ENCODE data around the gene MKRN3. TPM values are rescaled to one million over a fixed set of nuclear protein-coding genes. Genes with fewer than 3 reads are reported as not detected.

The MKRN3 gene
- total and polyA plus RNA-seq, 2 experiments from 2014 or later, result not detected

GRCh38 chr15:23561914-23562313, 3.6 kb upstream of the MKRN3 start:
- peak; percentile 57 for ATAC-seq

GRCh38 chr15:23564821-23565394, 566 bp upstream of the MKRN3 start:
- ATAC-seq, result no peak
- Histone ChIP-seq H3K36me3 (ENCODE audit: insufficient read depth) (no peaks in the 10 kb centered on the region), H3K27ac (ENCODE audit: low read depth) (no peak overlapping the region), H3K79me2 (replicated peaks; ENCODE audit: insufficient read depth) (no peaks in the 10 kb centered on the region), H3F3A (replicated peaks; ENCODE audit: low read depth) (no peaks in the 10 kb centered on the region), H3K9me2 (ENCODE audit: insufficient read depth) (no peaks in the 10 kb centered on the region), H4K20me1 (replicated peaks; ENCODE audit: insufficient read depth) (no peaks in the 10 kb centered on the region), H3K4me1 (ENCODE audit: insufficient read depth) (no peaks in the 10 kb centered on the region), H3K27me3 (ENCODE audit: insufficient read depth) (no peaks in the 10 kb centered on the region), H3K4me3 (no peak overlapping the region), H2AFZ (no peak overlapping the region), H3K4me2 (no peak overlapping the region)
- peak overlapping the region; percentile 39; the same call in 1 of the 2 replicates for H3K27ac Mint-ChIP-seq
- peaks cover 75% of the 10 kb centered on the region for H3K9me3 Mint-ChIP-seq
- peaks cover 24% of the 10 kb centered on the region for H3K36me3 Mint-ChIP-seq (ENCODE audit: low read depth)
- no peaks in the 10 kb centered on the region for H3K27me3 Mint-ChIP-seq (ENCODE audit: insufficient read depth, low read depth, poor library complexity)
- DNase-seq (ENCODE audit: low spot score), result no peak
- peak overlapping the region; percentile 72 for H3K4me3 Mint-ChIP-seq
- no peaks in the 10 kb centered on the region; the same call in 2 of the 3 replicates for H3K4me1 Mint-ChIP-seq
- TF ChIP-seq ZNF114 (CRISPR knock-in tag; IDR thresholded peaks at IDR 0.05) (no peak), JUNB (IDR thresholded peaks at IDR 0.05; ENCODE audit: unreplicated experiment) (no peak), ZNF462 (CRISPR knock-in tag; IDR thresholded peaks at IDR 0.05) (no peak)

More at GRCh38 chr15:23561914-23562313, 3.6 kb upstream of the MKRN3 start:
- H3K4me1 ChIP-seq (ENCODE audit: insufficient read depth), result no peaks in the 10 kb centered on the region
- no peak overlapping the region for H3K27ac ChIP-seq (ENCODE audit: low read depth)
- 0 out of 2 replicates have a peak overlapping the region, but pooled peaks have one; percentile 73 for H2AFZ ChIP-seq
- Mint-ChIP-seq H3K27ac (no peak overlapping the region), H3K9me3 (peaks cover 53% of the 10 kb centered on the region), H3K4me3 (peak overlapping the region; percentile 42; the same call in 1 of the 3 replicates), H3K4me1 (no peaks in the 10 kb centered on the region; the same call in 2 of the 3 replicates), H3K36me3 (ENCODE audit: low read depth) (peaks cover 19% of the 10 kb centered on the region), H3K27me3 (ENCODE audit: insufficient read depth, low read depth, poor library complexity) (no peaks in the 10 kb centered on the region)
- no peak for DNase-seq (ENCODE audit: low spot score)
- TF ChIP-seq REST (IDR thresholded peaks at IDR 0.05; ENCODE audit: unreplicated experiment), result no peak
- H3K4me2 ChIP-seq, result no peak overlapping the region
- no peaks in the 10 kb centered on the region for H3K9me2 ChIP-seq (ENCODE audit: insufficient read depth)
- H3K27me3 ChIP-seq (ENCODE audit: insufficient read depth), result no peaks in the 10 kb centered on the region
- H3F3A ChIP-seq (replicated peaks; ENCODE audit: low read depth), result no peaks in the 10 kb centered on the region
- no peaks in the 10 kb centered on the region for H4K20me1 ChIP-seq (replicated peaks; ENCODE audit: insufficient read depth)
- H3K36me3 ChIP-seq (ENCODE audit: insufficient read depth), result peaks cover 3% of the 10 kb centered on the region; the same call in 1 of the 2 replicates
- H3K79me2 ChIP-seq (replicated peaks; ENCODE audit: insufficient read depth), result no peaks in the 10 kb centered on the region
- H3K4me3 ChIP-seq, result no peak overlapping the region
